Neural cell (in vitro differentiated cells): ENCODE measurements around the gene ST8SIA6. TPM values are rescaled to one million over a fixed set of nuclear protein-coding genes. Genes with fewer than 3 reads are reported as not detected.

Experiments
- H2AFZ ChIP-seq: fragments of 200-600, 300-800 bp; sonication (generic), shearing (Covaris generic); 2 replicates; pipeline ENCODE4 v1.6.0; 2014; ENCODE audit warnings: low read depth, mild to moderate bottlenecking, antibody characterized with exemption, low read length, moderate library complexity
- H3F3A ChIP-seq: fragments of 200-600 bp; shearing (Covaris generic); 2 replicates; pipeline ENCODE4 v1.6.1; 2016; ENCODE audit warnings: mild to moderate bottlenecking, moderate library complexity, mixed read lengths, antibody characterized with exemption, low read length; ENCODE audit not compliant: insufficient read depth, poor library complexity, severe bottlenecking
- H3K27ac ChIP-seq: fragments of 200-600, 300-800 bp; sonication (generic), shearing (Covaris generic); 2 replicates; pipeline ENCODE4 v1.5.1; 2014; ENCODE audit warnings: mild to moderate bottlenecking, low read length, moderate library complexity
- H3K27me3 ChIP-seq: fragments of 300-800, 200-600 bp; sonication (generic), shearing (Covaris generic); 2 replicates; pipeline ENCODE4 v1.6.0; 2014; ENCODE audit warnings: mild to moderate bottlenecking, low read depth, low read length, moderate library complexity; ENCODE audit not compliant: insufficient read depth
- H3K36me3 ChIP-seq: fragments of 300-800, 200-600 bp; sonication (generic), shearing (Covaris generic); 2 replicates; pipeline ENCODE4 v1.5.1; 2014; ENCODE audit warnings: mild to moderate bottlenecking, antibody characterized with exemption, low read length, moderate library complexity; ENCODE audit not compliant: insufficient read depth
- H3K4me2 ChIP-seq: fragments of 300-800, 200-600 bp; sonication (generic), shearing (Covaris generic); 2 replicates; pipeline ENCODE4 v1.6.0; 2014; ENCODE audit warnings: mild to moderate bottlenecking, low read length
- H3K4me3 ChIP-seq: fragments of 300-800, 200-600 bp; sonication (generic), shearing (Covaris generic); 2 replicates; pipeline ENCODE4 v1.5.1; 2014; ENCODE audit warnings: mild to moderate bottlenecking, low read length, moderate library complexity
- H3K79me2 ChIP-seq: fragments of 200-600 bp; shearing (Covaris generic); replicated peaks from 2 replicates; pipeline ENCODE4 v1.6.0; 2014; ENCODE audit warnings: mild to moderate bottlenecking, low read length, moderate library complexity; ENCODE audit not compliant: insufficient read depth
- H3K9ac ChIP-seq: fragments of 300-800, 200-600 bp; sonication (generic), shearing (Covaris generic); 2 replicates; pipeline ENCODE4 v1.6.1; 2016; ENCODE audit warnings: mild to moderate bottlenecking, low read length, mixed read lengths
- H3K9me2 ChIP-seq: fragments of 200-600 bp; shearing (Covaris generic); 2 replicates; pipeline ENCODE4 v1.6.1; 2016; ENCODE audit warnings: mild to moderate bottlenecking, low read length, mixed read lengths; ENCODE audit not compliant: insufficient read depth
- H3K9me3 ChIP-seq: fragments of 200-600, 300-800 bp; sonication (generic), shearing (Covaris generic); 2 replicates; pipeline ENCODE4 v1.6.1; 2016; ENCODE audit warnings: mild to moderate bottlenecking, mixed run types, low read length, moderate library complexity, mixed read lengths
- H4K20me1 ChIP-seq: fragments of 200-600 bp; shearing (Covaris generic); 2 replicates; pipeline ENCODE4 v1.6.1; 2016; ENCODE audit warnings: mild to moderate bottlenecking, mixed run types; ENCODE audit not compliant: insufficient read depth
- CTCF ChIP-seq: fragments of 450-650 bp; IDR thresholded peaks from 2 replicates; pipeline ENCODE4 v1.5.1; 2014; ENCODE audit warnings: antibody characterized with exemption, mild to moderate bottlenecking, moderate library complexity; ENCODE audit not compliant: poor library complexity, severe bottlenecking
- EP300 ChIP-seq: fragments of 450-650 bp; conservative IDR thresholded peaks from 2 replicates; pipeline ENCODE4 v1.6.1; 2014; ENCODE audit warnings: antibody characterized with exemption, mild to moderate bottlenecking, moderate library complexity; ENCODE audit not compliant: poor library complexity, severe bottlenecking
- EZH2 ChIP-seq: fragments of 200-600, 300-800 bp; shearing (Covaris generic), sonication (generic); IDR thresholded peaks from 2 replicates; pipeline ENCODE4 v1.6.1; 2014; ENCODE audit warnings: antibody characterized with exemption, low read length, borderline replicate concordance, mild to moderate bottlenecking; ENCODE audit not compliant: insufficient read depth, poor library complexity, severe bottlenecking
- MXI1 ChIP-seq: fragments of 450-650 bp; conservative IDR thresholded peaks from 2 replicates; pipeline ENCODE4 v1.6.1; 2014; ENCODE audit warnings: antibody characterized with exemption, mild to moderate bottlenecking; ENCODE audit not compliant: poor library complexity, severe bottlenecking
- POLR2AphosphoS5 ChIP-seq: IDR thresholded peaks from 2 replicates; pipeline ENCODE4 v1.6.1; 2012
- RAD21 ChIP-seq: fragments of 450-650 bp; conservative IDR thresholded peaks from 2 replicates; pipeline ENCODE4 v1.6.1; 2014; ENCODE audit warnings: antibody characterized with exemption, mild to moderate bottlenecking, moderate library complexity
- SMC3 ChIP-seq: fragments of 450-650 bp; conservative IDR thresholded peaks from 2 replicates; pipeline ENCODE4 v1.6.1; 2014; ENCODE audit warnings: antibody characterized with exemption, mild to moderate bottlenecking, moderate library complexity; ENCODE audit not compliant: poor library complexity
- TAF1 ChIP-seq: IDR thresholded peaks from 2 replicates; pipeline ENCODE4 v1.6.1; 2012; ENCODE audit warnings: low read depth
- polyA plus RNA-seq: library from polyadenylated mRNA; depleted of rRNA; stranded (reverse); fragments of >200 nt; gene quantifications from 2 replicates; pipeline ENCODE4 v1.2.3, GENCODE V29; 2014
- TF ChIP-seq, protein P1 (sequence below): IDR thresholded peaks from 2 replicates; pipeline ENCODE4 v1.6.1; 2012; ENCODE audit warnings: borderline replicate concordance

Gene ST8SIA6
- polyA plus RNA-seq, 1 donor from 2014 or later: 0.41 TPM

GRCh38 chr10:17344206-17344605 lies 110.2 kb downstream of the ST8SIA6 start:
- no peaks in the 10 kb centered on the region for H3K9me3 ChIP-seq
- TF ChIP-seq EP300 (no peak), SMC3 (no peak), RAD21 (no peak), MXI1 (no peak), EZH2 (no peak), POLR2AphosphoS5 (no peak), CTCF (no peak), TAF1 (no peak)
- TF ChIP-seq, protein P1, sequence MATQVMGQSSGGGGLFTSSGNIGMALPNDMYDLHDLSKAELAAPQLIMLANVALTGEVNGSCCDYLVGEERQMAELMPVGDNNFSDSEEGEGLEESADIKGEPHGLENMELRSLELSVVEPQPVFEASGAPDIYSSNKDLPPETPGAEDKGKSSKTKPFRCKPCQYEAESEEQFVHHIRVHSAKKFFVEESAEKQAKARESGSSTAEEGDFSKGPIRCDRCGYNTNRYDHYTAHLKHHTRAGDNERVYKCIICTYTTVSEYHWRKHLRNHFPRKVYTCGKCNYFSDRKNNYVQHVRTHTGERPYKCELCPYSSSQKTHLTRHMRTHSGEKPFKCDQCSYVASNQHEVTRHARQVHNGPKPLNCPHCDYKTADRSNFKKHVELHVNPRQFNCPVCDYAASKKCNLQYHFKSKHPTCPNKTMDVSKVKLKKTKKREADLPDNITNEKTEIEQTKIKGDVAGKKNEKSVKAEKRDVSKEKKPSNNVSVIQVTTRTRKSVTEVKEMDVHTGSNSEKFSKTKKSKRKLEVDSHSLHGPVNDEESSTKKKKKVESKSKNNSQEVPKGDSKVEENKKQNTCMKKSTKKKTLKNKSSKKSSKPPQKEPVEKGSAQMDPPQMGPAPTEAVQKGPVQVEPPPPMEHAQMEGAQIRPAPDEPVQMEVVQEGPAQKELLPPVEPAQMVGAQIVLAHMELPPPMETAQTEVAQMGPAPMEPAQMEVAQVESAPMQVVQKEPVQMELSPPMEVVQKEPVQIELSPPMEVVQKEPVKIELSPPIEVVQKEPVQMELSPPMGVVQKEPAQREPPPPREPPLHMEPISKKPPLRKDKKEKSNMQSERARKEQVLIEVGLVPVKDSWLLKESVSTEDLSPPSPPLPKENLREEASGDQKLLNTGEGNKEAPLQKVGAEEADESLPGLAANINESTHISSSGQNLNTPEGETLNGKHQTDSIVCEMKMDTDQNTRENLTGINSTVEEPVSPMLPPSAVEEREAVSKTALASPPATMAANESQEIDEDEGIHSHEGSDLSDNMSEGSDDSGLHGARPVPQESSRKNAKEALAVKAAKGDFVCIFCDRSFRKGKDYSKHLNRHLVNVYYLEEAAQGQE: no peak
- H3K4me2 ChIP-seq: no peak overlapping the region
- H4K20me1 ChIP-seq: no peaks in the 10 kb centered on the region
- no peak overlapping the region for H2AFZ ChIP-seq
- no peaks in the 10 kb centered on the region for H3F3A ChIP-seq
- H3K9ac ChIP-seq: no peak overlapping the region
- H3K9me2 ChIP-seq: no peaks in the 10 kb centered on the region
- H3K4me3 ChIP-seq: no peak overlapping the region
- H3K79me2 ChIP-seq: no peaks in the 10 kb centered on the region
- H3K27ac ChIP-seq: no peak overlapping the region
- no peaks in the 10 kb centered on the region for H3K27me3 ChIP-seq
- no peaks in the 10 kb centered on the region for H3K36me3 ChIP-seq

DNA sequence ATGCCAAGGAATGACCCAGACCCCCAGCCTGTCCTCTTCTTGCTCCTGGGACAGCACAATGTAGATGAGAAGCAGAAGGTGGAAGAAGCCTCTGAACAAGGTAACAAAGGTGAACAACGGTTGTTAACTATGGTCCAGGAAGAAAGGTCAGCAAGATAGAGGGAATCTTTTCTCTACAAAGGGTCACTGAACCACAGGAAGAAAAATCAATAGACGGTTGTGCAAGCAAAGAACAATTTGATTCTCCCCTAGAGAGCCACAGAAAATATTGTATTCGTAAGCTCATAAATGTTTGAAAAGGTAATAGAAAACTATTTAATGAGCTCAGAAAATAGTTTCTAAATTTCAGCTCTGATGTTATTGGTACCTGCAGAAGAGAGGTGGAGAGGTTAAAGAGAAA lies 111.3 kb downstream of the ST8SIA6 start:
- Histone ChIP-seq H3K36me3 (no peaks in the 10 kb centered on the region), H3K4me3 (no peak overlapping the region), H3K27ac (no peak overlapping the region), H4K20me1 (no peaks in the 10 kb centered on the region), H3F3A (no peaks in the 10 kb centered on the region), H3K9ac (no peak overlapping the region), H3K9me2 (no peaks in the 10 kb centered on the region), H3K27me3 (no peaks in the 10 kb centered on the region), H3K9me3 (no peaks in the 10 kb centered on the region), H2AFZ (no peak overlapping the region), H3K79me2 (no peaks in the 10 kb centered on the region), H3K4me2 (no peak overlapping the region)
- no peak for TF ChIP-seq SMC3
- TF ChIP-seq CTCF: no peak
- no peak for TF ChIP-seq MXI1
- TF ChIP-seq EP300: no peak
- no peak for TF ChIP-seq TAF1
- no peak for TF ChIP-seq POLR2AphosphoS5
- TF ChIP-seq EZH2: no peak
- TF ChIP-seq RAD21: no peak
- TF ChIP-seq, protein P1: no peak
